Neural progenitor cell (in vitro differentiated cells): ENCODE data around the gene CPNE4. TPM values are rescaled to one million over a fixed set of nuclear protein-coding genes. Genes with fewer than 3 reads are reported as not detected.

Experiments used
- DNase-seq: peaks from one replicate; pipeline ENCODE4 v3.0.0-alpha.2; 2016; ENCODE audit warnings: low spot score
- H2AFZ ChIP-seq: fragments of 200-600 bp; sonication (generic); replicated peaks from 2 replicates; pipeline ENCODE4 v1.6.1; 2016; ENCODE audit warnings: antibody characterized with exemption
- H3F3A ChIP-seq: fragments of 200-600 bp; sonication (generic); 2 replicates; pipeline ENCODE4 v1.6.1; 2016; ENCODE audit warnings: antibody characterized with exemption, low read depth
- H3K27ac ChIP-seq: fragments of 200-600 bp; sonication (generic); 2 replicates; pipeline ENCODE4 v1.5.1; 2016; ENCODE audit warnings: mild to moderate bottlenecking
- H3K27me3 ChIP-seq: fragments of 200-600 bp; sonication (generic); 2 replicates; pipeline ENCODE4 v1.6.1; 2016; ENCODE audit warnings: mild to moderate bottlenecking, moderate library complexity
- H3K36me3 ChIP-seq: fragments of 200-600 bp; sonication (generic); 2 replicates; pipeline ENCODE4 v1.5.1; 2016
- H3K4me1 ChIP-seq: fragments of 200-600 bp; sonication (generic); 2 replicates; pipeline ENCODE4 v1.6.1; 2016; ENCODE audit warnings: mixed run types
- H3K4me2 ChIP-seq: fragments of 200-600 bp; sonication (generic); 2 replicates; pipeline ENCODE4 v1.6.1; 2016
- H3K4me3 ChIP-seq: fragments of 200-600 bp; sonication (generic); 2 replicates; pipeline ENCODE4 v1.5.1; 2016
- H3K79me2 ChIP-seq: fragments of 200-600 bp; sonication (generic); 2 replicates; pipeline ENCODE4 v1.6.1; 2016; ENCODE audit warnings: low read depth
- H3K9ac ChIP-seq: fragments of 200-600 bp; sonication (generic); 2 replicates; pipeline ENCODE4 v1.6.1; 2016
- H3K9me3 ChIP-seq: fragments of 200-600 bp; sonication (generic); 2 replicates; pipeline ENCODE4 v1.5.1; 2016; ENCODE audit warnings: low read depth
- H4K20me1 ChIP-seq: fragments of 200-600 bp; sonication (generic); 2 replicates; pipeline ENCODE4 v1.6.1; 2016; ENCODE audit warnings: low read depth
- H3K27ac Mint-ChIP-seq: 3 replicates; pipeline ENCODE4 v1.8.0; 2021; ENCODE audit warnings: mixed read lengths
- H3K27me3 Mint-ChIP-seq: 2 replicates; pipeline ENCODE4 v1.8.0; 2022; ENCODE audit warnings: low read depth, mild to moderate bottlenecking, inconsistent platforms, moderate library complexity, mixed read lengths; ENCODE audit not compliant: insufficient read depth
- H3K36me3 Mint-ChIP-seq: 3 replicates; pipeline ENCODE4 v1.8.0; 2021; ENCODE audit warnings: mixed read lengths
- H3K4me1 Mint-ChIP-seq: 3 replicates; pipeline ENCODE4 v1.8.0; 2021; ENCODE audit warnings: mixed read lengths
- H3K4me3 Mint-ChIP-seq: 3 replicates; pipeline ENCODE4 v1.8.0; 2021; ENCODE audit warnings: mild to moderate bottlenecking, moderate library complexity, mixed read lengths
- H3K9me3 Mint-ChIP-seq: 3 replicates; pipeline ENCODE4 v1.8.0; 2020; ENCODE audit warnings: mixed read lengths
- CTCF ChIP-seq: fragments of 200-600 bp; sonication (generic); IDR thresholded peaks from 2 replicates; pipeline ENCODE4 v1.5.1; 2017; ENCODE audit warnings: antibody characterized with exemption, mild to moderate bottlenecking
- EZH2 ChIP-seq: fragments of 200-600 bp; sonication (generic); IDR thresholded peaks from 2 replicates; pipeline ENCODE4 v1.6.1; 2017; ENCODE audit warnings: antibody characterized with exemption, mild to moderate bottlenecking, moderate library complexity
- EZH2phosphoT487 ChIP-seq: fragments of 200-600 bp; sonication (generic); IDR thresholded peaks from 2 replicates; pipeline ENCODE4 v1.6.1; 2017; ENCODE audit warnings: antibody characterized with exemption
- total RNA-seq: library from RNA; depleted of rRNA; stranded (reverse); fragments of >200 nt; gene quantifications from 2 replicates; pipeline ENCODE4 v1.2.3, GENCODE V29; 2015; ENCODE audit warnings: low replicate concordance

CPNE4 gene
- total RNA-seq, 1 donor from 2014 or later, result not detected

- Mint-ChIP-seq H3K9me3 (no peaks in the 10 kb centered on the region), H3K4me3 (no peak overlapping the region), H3K4me1 (peaks cover 5% of the 10 kb centered on the region), H3K27me3 (no peaks in the 10 kb centered on the region), H3K27ac (no peak overlapping the region), H3K36me3 (no peaks in the 10 kb centered on the region)
- H2AFZ ChIP-seq, result no peak overlapping the region
- no peak overlapping the region for H3K4me2 ChIP-seq
- H3K4me3 ChIP-seq, result no peak overlapping the region
- no peaks in the 10 kb centered on the region for H3K27me3 ChIP-seq
- H3K79me2 ChIP-seq, result no peaks in the 10 kb centered on the region
- no peaks in the 10 kb centered on the region for H3K4me1 ChIP-seq
- no peak overlapping the region for H3K9ac ChIP-seq
- H3K36me3 ChIP-seq, result no peaks in the 10 kb centered on the region
- no peaks in the 10 kb centered on the region for H4K20me1 ChIP-seq
- H3K27ac ChIP-seq, result no peak overlapping the region
- H3F3A ChIP-seq, result no peaks in the 10 kb centered on the region
- no peaks in the 10 kb centered on the region for H3K9me3 ChIP-seq
- no peak for TF ChIP-seq CTCF
- TF ChIP-seq EZH2, result no peak
- no peak for TF ChIP-seq EZH2phosphoT487
- DNase-seq, result no peak
Measured at GRCh38 chr3:131731709-131732108, 303.1 kb downstream of the CPNE4 start.

- TF ChIP-seq CTCF (no peak), EZH2 (no peak), EZH2phosphoT487 (no peak)
- H3K9ac ChIP-seq, result no peak overlapping the region
- DNase-seq, result no peak
Measured at GRCh38 chr3:131730581-131730980, 304.2 kb downstream of the CPNE4 start.

GRCh38 chr3:131729643-131730017, 305.2 kb downstream of the CPNE4 start:
- no peak for DNase-seq
- Mint-ChIP-seq H3K36me3 (no peaks in the 10 kb centered on the region), H3K4me3 (no peak overlapping the region), H3K9me3 (no peaks in the 10 kb centered on the region), H3K27ac (no peak overlapping the region), H3K4me1 (peaks cover 5% of the 10 kb centered on the region), H3K27me3 (no peaks in the 10 kb centered on the region)
- Histone ChIP-seq H3K4me3 (no peak overlapping the region), H3K27me3 (no peaks in the 10 kb centered on the region), H2AFZ (no peak overlapping the region), H3K4me2 (no peak overlapping the region), H4K20me1 (no peaks in the 10 kb centered on the region), H3K9me3 (no peaks in the 10 kb centered on the region), H3F3A (no peaks in the 10 kb centered on the region), H3K27ac (no peak overlapping the region), H3K9ac (no peak overlapping the region), H3K4me1 (no peaks in the 10 kb centered on the region), H3K79me2 (no peaks in the 10 kb centered on the region), H3K36me3 (no peaks in the 10 kb centered on the region)
- TF ChIP-seq CTCF (no peak), EZH2 (no peak), EZH2phosphoT487 (no peak)

More at GRCh38 chr3:131730581-131730980, 304.2 kb downstream of the CPNE4 start:
- Mint-ChIP-seq H3K27me3 (no peaks in the 10 kb centered on the region), H3K27ac (no peak overlapping the region), H3K4me1 (peaks cover 5% of the 10 kb centered on the region), H3K4me3 (no peak overlapping the region), H3K9me3 (no peaks in the 10 kb centered on the region), H3K36me3 (no peaks in the 10 kb centered on the region)
- Histone ChIP-seq H3K4me1 (no peaks in the 10 kb centered on the region), H3K27me3 (no peaks in the 10 kb centered on the region), H3K79me2 (no peaks in the 10 kb centered on the region), H3K9me3 (no peaks in the 10 kb centered on the region), H3K4me3 (no peak overlapping the region), H2AFZ (no peak overlapping the region), H4K20me1 (no peaks in the 10 kb centered on the region), H3K4me2 (no peak overlapping the region), H3F3A (no peaks in the 10 kb centered on the region), H3K27ac (no peak overlapping the region), H3K36me3 (no peaks in the 10 kb centered on the region)
